Omental fat pad (tissue), 4 donors: Measurements from ENCODE around the gene RFT1. TPM values are rescaled to one million over a fixed set of nuclear protein-coding genes. Genes with fewer than 3 reads are reported as not detected.
"Not testable (repeated sequence)": the region's sequence is repeated elsewhere in the genome, so short reads cannot be mapped to it uniquely, and the experiment has no call there.

ENCODE experiments used
- ATAC-seq: fragments of 150-250 bp; one replicate; pipeline ENCODE4 v1.9.1; 2016; ENCODE audit warnings: mild to moderate bottlenecking, moderate library complexity; ENCODE audit not compliant: low FRiP score
- DNase-seq: peaks from one replicate; pipeline ENCODE4 v3.0.0-alpha.2; 2019; ENCODE audit warnings: low spot score
- total RNA-seq, 4 donors: library from RNA; depleted of rRNA; stranded (reverse); fragments of >200 nt; gene quantifications; one replicate each; pipeline ENCODE4 v1.1.0, GENCODE V29; 2016
- TF ChIP-seq, protein P1 (sequence below), 3 donors: fragments of 450-650 bp; IDR thresholded peaks; one replicate each; pipeline ENCODE4 v1.5.1; 2016 to 2017; ENCODE audit warnings: antibody characterized with exemption in 3 of 3, mild to moderate bottlenecking in 3 of 3, moderate library complexity in 2 of 3

Gene RFT1
- total RNA-seq, 4 donors from 2014 or later: 9.1 to 14.0 (median 10.5) TPM

DNA sequence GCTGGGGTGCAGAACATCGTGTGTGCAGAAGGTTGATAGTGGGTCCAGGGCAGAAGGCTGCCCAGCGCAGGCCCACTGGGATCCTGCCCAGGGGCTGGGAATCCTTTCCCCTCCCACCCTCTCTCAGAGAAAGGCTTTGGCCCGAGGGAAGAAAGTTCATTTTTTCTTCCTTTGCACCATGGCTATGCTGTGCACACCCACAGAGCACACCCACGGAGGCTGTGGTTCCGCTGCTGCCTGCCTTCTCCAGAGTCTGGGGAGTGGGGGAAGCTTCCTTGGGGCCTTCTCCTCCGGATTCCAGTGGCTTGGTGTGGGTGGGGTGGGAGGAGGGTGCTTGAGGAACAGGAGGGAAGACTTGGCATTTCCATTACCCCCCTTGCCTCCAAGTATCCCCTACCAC lies 23.7 kb upstream of the RFT1 start:
- DNase-seq (no peak), ATAC-seq (no peak)
- TF ChIP-seq, protein P1, sequence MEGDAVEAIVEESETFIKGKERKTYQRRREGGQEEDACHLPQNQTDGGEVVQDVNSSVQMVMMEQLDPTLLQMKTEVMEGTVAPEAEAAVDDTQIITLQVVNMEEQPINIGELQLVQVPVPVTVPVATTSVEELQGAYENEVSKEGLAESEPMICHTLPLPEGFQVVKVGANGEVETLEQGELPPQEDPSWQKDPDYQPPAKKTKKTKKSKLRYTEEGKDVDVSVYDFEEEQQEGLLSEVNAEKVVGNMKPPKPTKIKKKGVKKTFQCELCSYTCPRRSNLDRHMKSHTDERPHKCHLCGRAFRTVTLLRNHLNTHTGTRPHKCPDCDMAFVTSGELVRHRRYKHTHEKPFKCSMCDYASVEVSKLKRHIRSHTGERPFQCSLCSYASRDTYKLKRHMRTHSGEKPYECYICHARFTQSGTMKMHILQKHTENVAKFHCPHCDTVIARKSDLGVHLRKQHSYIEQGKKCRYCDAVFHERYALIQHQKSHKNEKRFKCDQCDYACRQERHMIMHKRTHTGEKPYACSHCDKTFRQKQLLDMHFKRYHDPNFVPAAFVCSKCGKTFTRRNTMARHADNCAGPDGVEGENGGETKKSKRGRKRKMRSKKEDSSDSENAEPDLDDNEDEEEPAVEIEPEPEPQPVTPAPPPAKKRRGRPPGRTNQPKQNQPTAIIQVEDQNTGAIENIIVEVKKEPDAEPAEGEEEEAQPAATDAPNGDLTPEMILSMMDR (IDR thresholded peaks at IDR 0.05): no peak

GRCh38 chr3:53153264-53153823 lies 23.1 kb upstream of the RFT1 start:
- DNase-seq: no peak
- no peak for ATAC-seq
- TF ChIP-seq, protein P1 (IDR thresholded peaks at IDR 0.05): no peak

- no peak for ATAC-seq
- TF ChIP-seq, protein P1 (IDR thresholded peaks at IDR 0.05): no peak
- DNase-seq: no peak
Observed at GRCh38 chr3:53151870-53152660, 21.8 kb upstream of the RFT1 start.

- ATAC-seq (no peak), DNase-seq (no peak)
- TF ChIP-seq, protein P1 (IDR thresholded peaks at IDR 0.05): no peak
Observed at GRCh38 chr3:53151465-53151864, 21.2 kb upstream of the RFT1 start.

DNA sequence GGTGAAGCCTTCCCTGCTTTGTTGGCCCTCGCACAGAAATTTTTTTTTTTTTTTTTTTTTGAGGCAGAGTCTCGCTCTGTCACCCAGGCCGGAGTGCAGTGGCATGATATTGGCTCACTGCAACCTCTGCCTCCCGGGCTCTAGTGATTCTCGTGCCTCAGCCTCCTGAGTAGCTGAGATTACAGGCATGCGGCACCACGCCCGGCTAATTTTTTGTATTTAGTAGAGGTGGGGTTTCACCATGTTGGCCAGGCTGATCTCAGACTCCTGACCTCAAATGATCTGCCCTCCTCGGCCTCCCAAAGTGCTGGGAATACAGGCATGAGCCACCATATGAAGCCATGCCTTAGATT lies 20.8 kb upstream of the RFT1 start:
- ATAC-seq: not testable (repeated sequence)

DNA sequence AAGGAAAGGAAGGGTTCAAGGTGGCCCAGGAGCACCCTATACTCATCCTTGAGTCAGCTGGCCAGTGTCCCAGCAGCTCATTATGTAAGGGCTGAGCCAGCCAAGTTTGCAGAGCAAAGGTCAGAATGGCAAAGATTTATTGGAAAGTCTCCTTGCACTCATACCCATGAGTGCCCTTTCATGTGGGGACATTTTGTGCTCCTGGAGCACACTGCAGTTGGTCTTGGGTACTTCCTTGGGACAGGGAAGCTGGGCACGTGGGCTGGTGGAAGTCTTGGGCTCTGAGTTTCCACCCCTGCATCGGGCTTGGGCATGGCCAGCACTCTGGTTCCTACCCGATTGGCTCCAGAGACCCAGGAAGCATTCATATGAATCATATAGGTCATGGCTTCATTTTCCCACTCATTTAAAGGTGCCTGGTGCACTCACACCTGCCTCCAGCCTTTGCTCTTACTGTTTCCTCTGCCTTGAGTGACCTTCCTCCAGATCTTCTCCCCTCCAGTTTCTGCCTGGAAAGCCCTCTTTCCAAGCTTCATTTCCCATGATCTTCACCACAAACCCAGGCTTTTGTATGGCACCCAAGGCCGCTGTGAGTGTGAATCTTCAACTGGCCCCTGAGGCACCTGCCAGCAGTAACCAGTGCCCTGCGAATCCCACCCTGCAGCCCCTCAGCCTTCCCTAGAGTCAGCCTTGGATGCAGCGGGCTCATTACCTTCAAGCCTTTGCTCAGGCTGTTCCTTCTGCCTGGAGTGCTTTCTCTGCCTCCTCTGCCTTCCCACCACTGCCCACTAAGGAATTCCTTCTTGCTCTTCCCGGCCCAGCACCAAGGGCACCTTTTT lies 20.2 kb upstream of the RFT1 start:
- ATAC-seq (no peak), DNase-seq (no peak)
- TF ChIP-seq, protein P1 (IDR thresholded peaks at IDR 0.05): no peak

More for the DNA sequence above, 20.8 kb upstream of the RFT1 start:
- DNase-seq: not testable (repeated sequence)

GRCh38 chr3:53149699-53150098 lies 19.5 kb upstream of the RFT1 start:
- TF ChIP-seq, protein P1 (IDR thresholded peaks at IDR 0.05): no peak
- no peak for DNase-seq
- no peak for ATAC-seq
